H1 (cell line): Measurements from ENCODE around the gene S1PR2. TPM values are rescaled to one million over a fixed set of nuclear protein-coding genes. Genes with fewer than 3 reads are reported as not detected.

Source experiments
- CTBP2 ChIP-seq: IDR thresholded peaks from 2 replicates; pipeline ENCODE4 v1.7.0; 2011; ENCODE audit warnings: borderline replicate concordance, mild to moderate bottlenecking, moderate library complexity, mixed read lengths, low read length; ENCODE audit not compliant: insufficient read depth, insufficient read length
- EGR1 ChIP-seq: IDR thresholded peaks from 2 replicates; pipeline ENCODE4 v1.6.1; 2011; ENCODE audit warnings: low read depth, low read length, borderline replicate concordance
- KDM4A ChIP-seq: IDR thresholded peaks from one replicate; pipeline ENCODE4 v1.7.1; 2012; ENCODE audit warnings: low read depth, mild to moderate bottlenecking, moderate library complexity, low read length, inconsistent platforms; ENCODE audit not compliant: severe bottlenecking
- MAFK ChIP-seq: IDR thresholded peaks from 2 replicates; pipeline ENCODE4 v1.6.1; 2012; ENCODE audit warnings: low read depth, mild to moderate bottlenecking, improper control_type of control experiment, low read length
- NRF1 ChIP-seq: IDR thresholded peaks from 2 replicates; pipeline ENCODE4 v1.6.1; 2011; ENCODE audit warnings: mild to moderate bottlenecking, low read depth, low read length, improper control_type of control experiment
- SUZ12 ChIP-seq: fragments of 200-600 bp; sonication (generic); IDR thresholded peaks from 2 replicates; pipeline ENCODE4 v1.6.1; 2012; ENCODE audit warnings: mild to moderate bottlenecking, inconsistent platforms, low read length, moderate library complexity, mixed read lengths
- TBP ChIP-seq: IDR thresholded peaks from 2 replicates; pipeline ENCODE4 v1.6.1; 2011; ENCODE audit warnings: low read depth, low read length, improper control_type of control experiment
- polyA plus RNA-seq, 7 experiments: library from polyadenylated mRNA; depleted of rRNA in 3 of 7; stranded (reverse) in 5 of 7; unstranded in 2 of 7; fragments of >200 nt in 5 of 7; fragments of 200-250 nt in 2 of 7; gene quantifications; 1 replicate in 5 of 7; 2 replicates in 1 of 7; 4 replicates in 1 of 7; pipeline versions ENCODE4 v1.2.1 to v1.2.3, GENCODE V29; 2011 to 2013; ENCODE audit warnings: missing spikeins in 2 of 7, mixed read lengths in 2 of 7
- total RNA-seq: library from RNA; stranded (reverse); fragmentation: NEBNext Ultra II Directional; extraction: Animal tissue kit (Norgen Biotek cat#: 25700); gene quantifications from 2 replicates; pipeline ENCODE4 v1.2.1, GENCODE V29; 2021
- TF ChIP-seq, protein P1 (sequence below): fragments of 300-600 bp; sonication (generic); IDR thresholded peaks from 2 replicates; pipeline ENCODE4 v1.7.1; 2012; ENCODE audit warnings: low read length, moderate library complexity, mild to moderate bottlenecking, inconsistent platforms; ENCODE audit not compliant: insufficient replicate concordance
- TF ChIP-seq, protein P2 (sequence below): IDR thresholded peaks from 2 replicates; pipeline ENCODE4 v1.6.1; 2011; ENCODE audit warnings: low read depth, mild to moderate bottlenecking, low read length; ENCODE audit not compliant: insufficient read depth
- TF ChIP-seq, protein P3 (sequence below): IDR thresholded peaks from 2 replicates; pipeline ENCODE4 v1.6.1; 2011; ENCODE audit warnings: low read length, improper control_type of control experiment

The S1PR2 gene
- total and polyA plus RNA-seq, 2 of the 8 experiments (the other 6 are each of a cell fraction or from before 2014, with no cell fraction given), result 17.5 to 19.4 TPM

DNA sequence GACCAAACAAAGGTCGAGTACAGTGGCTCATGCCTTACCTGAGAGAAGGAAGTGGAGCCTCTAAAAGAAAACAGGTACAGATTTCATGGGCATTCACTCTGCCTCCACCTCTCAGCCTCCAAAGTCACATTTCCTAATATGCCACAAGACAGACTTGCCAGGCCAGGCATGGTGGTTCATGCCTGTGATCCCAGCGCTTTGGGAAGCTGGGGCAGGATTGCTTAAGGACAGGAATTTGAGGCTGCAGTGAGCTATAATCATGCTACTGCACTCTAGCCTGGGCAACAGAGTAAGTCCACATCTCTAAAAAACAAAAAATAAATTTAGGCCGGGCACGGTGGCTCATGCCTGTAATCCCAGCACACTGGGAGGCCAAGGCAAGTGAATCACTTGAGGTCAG, 25.5 kb downstream of the S1PR2 start (continued):
- TF ChIP-seq, protein P1, sequence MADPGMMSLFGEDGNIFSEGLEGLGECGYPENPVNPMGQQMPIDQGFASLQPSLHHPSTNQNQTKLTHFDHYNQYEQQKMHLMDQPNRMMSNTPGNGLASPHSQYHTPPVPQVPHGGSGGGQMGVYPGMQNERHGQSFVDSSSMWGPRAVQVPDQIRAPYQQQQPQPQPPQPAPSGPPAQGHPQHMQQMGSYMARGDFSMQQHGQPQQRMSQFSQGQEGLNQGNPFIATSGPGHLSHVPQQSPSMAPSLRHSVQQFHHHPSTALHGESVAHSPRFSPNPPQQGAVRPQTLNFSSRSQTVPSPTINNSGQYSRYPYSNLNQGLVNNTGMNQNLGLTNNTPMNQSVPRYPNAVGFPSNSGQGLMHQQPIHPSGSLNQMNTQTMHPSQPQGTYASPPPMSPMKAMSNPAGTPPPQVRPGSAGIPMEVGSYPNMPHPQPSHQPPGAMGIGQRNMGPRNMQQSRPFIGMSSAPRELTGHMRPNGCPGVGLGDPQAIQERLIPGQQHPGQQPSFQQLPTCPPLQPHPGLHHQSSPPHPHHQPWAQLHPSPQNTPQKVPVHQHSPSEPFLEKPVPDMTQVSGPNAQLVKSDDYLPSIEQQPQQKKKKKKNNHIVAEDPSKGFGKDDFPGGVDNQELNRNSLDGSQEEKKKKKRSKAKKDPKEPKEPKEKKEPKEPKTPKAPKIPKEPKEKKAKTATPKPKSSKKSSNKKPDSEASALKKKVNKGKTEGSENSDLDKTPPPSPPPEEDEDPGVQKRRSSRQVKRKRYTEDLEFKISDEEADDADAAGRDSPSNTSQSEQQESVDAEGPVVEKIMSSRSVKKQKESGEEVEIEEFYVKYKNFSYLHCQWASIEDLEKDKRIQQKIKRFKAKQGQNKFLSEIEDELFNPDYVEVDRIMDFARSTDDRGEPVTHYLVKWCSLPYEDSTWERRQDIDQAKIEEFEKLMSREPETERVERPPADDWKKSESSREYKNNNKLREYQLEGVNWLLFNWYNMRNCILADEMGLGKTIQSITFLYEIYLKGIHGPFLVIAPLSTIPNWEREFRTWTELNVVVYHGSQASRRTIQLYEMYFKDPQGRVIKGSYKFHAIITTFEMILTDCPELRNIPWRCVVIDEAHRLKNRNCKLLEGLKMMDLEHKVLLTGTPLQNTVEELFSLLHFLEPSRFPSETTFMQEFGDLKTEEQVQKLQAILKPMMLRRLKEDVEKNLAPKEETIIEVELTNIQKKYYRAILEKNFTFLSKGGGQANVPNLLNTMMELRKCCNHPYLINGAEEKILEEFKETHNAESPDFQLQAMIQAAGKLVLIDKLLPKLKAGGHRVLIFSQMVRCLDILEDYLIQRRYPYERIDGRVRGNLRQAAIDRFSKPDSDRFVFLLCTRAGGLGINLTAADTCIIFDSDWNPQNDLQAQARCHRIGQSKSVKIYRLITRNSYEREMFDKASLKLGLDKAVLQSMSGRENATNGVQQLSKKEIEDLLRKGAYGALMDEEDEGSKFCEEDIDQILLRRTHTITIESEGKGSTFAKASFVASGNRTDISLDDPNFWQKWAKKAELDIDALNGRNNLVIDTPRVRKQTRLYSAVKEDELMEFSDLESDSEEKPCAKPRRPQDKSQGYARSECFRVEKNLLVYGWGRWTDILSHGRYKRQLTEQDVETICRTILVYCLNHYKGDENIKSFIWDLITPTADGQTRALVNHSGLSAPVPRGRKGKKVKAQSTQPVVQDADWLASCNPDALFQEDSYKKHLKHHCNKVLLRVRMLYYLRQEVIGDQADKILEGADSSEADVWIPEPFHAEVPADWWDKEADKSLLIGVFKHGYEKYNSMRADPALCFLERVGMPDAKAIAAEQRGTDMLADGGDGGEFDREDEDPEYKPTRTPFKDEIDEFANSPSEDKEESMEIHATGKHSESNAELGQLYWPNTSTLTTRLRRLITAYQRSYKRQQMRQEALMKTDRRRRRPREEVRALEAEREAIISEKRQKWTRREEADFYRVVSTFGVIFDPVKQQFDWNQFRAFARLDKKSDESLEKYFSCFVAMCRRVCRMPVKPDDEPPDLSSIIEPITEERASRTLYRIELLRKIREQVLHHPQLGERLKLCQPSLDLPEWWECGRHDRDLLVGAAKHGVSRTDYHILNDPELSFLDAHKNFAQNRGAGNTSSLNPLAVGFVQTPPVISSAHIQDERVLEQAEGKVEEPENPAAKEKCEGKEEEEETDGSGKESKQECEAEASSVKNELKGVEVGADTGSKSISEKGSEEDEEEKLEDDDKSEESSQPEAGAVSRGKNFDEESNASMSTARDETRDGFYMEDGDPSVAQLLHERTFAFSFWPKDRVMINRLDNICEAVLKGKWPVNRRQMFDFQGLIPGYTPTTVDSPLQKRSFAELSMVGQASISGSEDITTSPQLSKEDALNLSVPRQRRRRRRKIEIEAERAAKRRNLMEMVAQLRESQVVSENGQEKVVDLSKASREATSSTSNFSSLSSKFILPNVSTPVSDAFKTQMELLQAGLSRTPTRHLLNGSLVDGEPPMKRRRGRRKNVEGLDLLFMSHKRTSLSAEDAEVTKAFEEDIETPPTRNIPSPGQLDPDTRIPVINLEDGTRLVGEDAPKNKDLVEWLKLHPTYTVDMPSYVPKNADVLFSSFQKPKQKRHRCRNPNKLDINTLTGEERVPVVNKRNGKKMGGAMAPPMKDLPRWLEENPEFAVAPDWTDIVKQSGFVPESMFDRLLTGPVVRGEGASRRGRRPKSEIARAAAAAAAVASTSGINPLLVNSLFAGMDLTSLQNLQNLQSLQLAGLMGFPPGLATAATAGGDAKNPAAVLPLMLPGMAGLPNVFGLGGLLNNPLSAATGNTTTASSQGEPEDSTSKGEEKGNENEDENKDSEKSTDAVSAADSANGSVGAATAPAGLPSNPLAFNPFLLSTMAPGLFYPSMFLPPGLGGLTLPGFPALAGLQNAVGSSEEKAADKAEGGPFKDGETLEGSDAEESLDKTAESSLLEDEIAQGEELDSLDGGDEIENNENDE, result no peak
- TF ChIP-seq KDM4A, result no peak
- TF ChIP-seq, protein P2, sequence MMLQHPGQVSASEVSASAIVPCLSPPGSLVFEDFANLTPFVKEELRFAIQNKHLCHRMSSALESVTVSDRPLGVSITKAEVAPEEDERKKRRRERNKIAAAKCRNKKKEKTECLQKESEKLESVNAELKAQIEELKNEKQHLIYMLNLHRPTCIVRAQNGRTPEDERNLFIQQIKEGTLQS, result no peak
- TF ChIP-seq SUZ12, result no peak
- TF ChIP-seq MAFK, result no peak
- no peak for TF ChIP-seq TBP
- TF ChIP-seq, protein P3, sequence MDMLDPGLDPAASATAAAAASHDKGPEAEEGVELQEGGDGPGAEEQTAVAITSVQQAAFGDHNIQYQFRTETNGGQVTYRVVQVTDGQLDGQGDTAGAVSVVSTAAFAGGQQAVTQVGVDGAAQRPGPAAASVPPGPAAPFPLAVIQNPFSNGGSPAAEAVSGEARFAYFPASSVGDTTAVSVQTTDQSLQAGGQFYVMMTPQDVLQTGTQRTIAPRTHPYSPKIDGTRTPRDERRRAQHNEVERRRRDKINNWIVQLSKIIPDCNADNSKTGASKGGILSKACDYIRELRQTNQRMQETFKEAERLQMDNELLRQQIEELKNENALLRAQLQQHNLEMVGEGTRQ, result no peak
- TF ChIP-seq NRF1, result no peak
- no peak for TF ChIP-seq CTBP2
- TF ChIP-seq EGR1, result no peak
